Esophagus muscularis mucosa (tissue), 3 donors: Measurements from ENCODE around the gene SRPRA.

Experiments
- CTCF ChIP-seq, 3 experiments: fragments of 200-600 bp in 2 of 3; fragments of 450-650 bp in 1 of 3; sonication (generic) in 2 of 3; IDR thresholded peaks; one replicate each; pipeline ENCODE4 v1.5.1; 2017 to 2019; ENCODE audit warnings: antibody characterized with exemption in 3 of 3, mild to moderate bottlenecking in 2 of 3, moderate library complexity in 1 of 3
- POLR2A ChIP-seq: fragments of 450-650 bp; IDR thresholded peaks from one replicate; pipeline ENCODE4 v1.6.1; 2017; ENCODE audit warnings: antibody characterized with exemption, moderate library complexity, mild to moderate bottlenecking, low read depth
- POLR2AphosphoS5 ChIP-seq, 2 donors: sonication (generic); formaldehyde crosslinking; IDR thresholded peaks; one replicate each; pipeline ENCODE4 v1.6.1; 2017; ENCODE audit warnings: antibody characterized with exemption in 2 of 2

- TF ChIP-seq CTCF (IDR thresholded peaks at IDR 0.05) = no peak
- TF ChIP-seq POLR2A = no peak
- no peak for TF ChIP-seq POLR2AphosphoS5 (IDR thresholded peaks at IDR 0.05)
Measured at GRCh38 chr11:126280595-126280994, 11.9 kb upstream of the SRPRA start.
